Measurements from ENCODE around the gene TRAF3. TPM values are rescaled to one million over a fixed set of nuclear protein-coding genes. Genes with fewer than 3 reads are reported as not detected.
"Not testable (repeated sequence)": the region's sequence is repeated elsewhere in the genome, so short reads cannot be mapped to it uniquely, and the experiment has no call there.

TRAF3 gene
- total RNA-seq, 1 donor from 2014 or later, result 28.5 TPM

DNA sequence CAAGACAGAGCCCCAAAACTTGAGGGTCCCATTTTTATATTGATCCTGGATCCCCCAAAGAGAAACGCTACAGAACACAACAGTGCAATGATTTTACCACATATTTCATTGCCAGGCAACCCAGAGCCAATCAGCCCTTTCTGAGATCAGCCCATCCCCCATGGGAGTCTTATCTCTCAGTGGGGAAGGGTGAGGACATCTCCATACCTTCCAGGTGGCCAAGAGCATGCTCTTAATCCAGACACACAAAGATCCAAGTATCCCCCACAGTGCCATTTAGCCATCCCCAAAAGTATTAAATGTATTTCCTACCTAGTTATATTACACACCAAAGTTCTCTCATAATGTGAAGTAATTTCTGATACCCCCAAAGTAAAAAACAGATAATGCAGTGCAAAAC, 82.7 kb downstream of the TRAF3 start:
- no peak for DNase-seq (ENCODE audit: extremely low read depth, low read depth, low spot score)

DNA sequence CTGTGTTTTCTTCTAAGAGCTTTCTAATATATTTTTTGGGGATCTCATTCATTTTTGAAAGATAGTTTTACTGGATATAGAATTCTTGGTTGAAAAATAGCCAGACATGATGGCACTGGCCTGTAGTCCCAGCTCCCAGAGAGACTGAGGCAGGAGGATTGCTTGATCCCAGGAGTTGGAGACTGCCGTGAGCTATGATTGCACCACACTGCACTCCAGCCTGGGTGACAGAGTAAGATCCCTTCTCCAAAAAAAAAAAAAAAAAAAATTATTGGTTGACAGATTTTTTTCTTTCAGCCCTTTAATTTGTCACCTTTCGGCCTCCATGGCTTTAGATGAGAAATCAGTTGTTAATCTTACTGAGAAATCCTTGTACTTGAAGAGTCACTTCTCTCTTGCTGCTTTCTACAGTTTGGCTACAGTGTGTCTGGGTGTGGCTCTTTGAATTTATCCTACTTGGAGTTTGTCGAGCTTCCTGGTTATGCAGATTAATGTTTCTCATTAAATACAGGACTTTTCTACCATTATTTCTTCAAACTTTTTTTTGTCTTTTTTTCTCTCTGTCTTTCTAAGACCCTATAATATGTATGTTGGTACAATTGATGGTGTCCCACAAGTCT, 85.0 kb downstream of the TRAF3 start:
- DNase-seq (ENCODE audit: extremely low read depth, low read depth, low spot score), result no peak

- DNase-seq (ENCODE audit: extremely low read depth, low read depth, low spot score), result no peak
Measured at GRCh38 chr14:102863381-102863780, 86.1 kb downstream of the TRAF3 start.

GRCh38 chr14:102865916-102866315, 88.7 kb downstream of the TRAF3 start:
- DNase-seq (ENCODE audit: extremely low read depth, low read depth, low spot score), result not testable (repeated sequence)

GRCh38 chr14:102866982-102867761, 89.9 kb downstream of the TRAF3 start:
- DNase-seq (ENCODE audit: extremely low read depth, low read depth, low spot score), result no peak

DNA sequence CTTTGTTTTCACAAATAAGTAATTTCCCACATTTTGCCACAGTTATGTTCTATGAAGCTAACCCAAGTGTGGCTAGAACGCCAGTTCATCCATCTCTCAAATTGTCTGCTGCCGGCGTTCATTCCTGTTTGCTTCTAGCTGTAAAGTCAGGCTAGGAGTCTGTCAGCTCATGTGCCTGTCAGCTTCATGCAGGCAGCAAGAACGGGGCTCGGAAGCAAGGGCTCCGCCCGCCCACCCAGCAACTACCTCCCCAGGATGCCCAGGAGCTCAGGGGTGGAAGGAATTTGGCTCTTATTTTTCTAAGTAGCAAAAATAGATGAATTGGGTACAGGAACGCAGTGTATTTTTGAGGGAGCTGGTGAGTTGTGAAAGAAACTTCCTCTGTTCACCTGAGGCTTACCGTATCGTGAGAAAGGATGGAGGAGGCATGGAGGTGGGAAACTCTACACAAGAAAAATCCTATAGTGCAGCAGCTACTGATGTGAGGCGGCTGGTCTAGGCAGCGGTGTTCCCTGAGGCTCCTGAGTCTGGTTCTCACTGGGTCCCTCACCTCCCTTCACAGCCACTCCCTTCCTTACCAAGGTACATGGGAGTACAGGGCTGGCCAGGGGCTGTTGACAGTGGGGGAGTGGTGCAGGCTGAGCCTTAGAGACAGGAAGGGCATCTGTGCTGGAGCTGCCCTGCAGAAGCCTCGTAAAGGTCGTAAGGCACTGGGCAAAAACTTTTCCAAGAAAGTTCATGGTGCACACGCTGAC, 90.8 kb downstream of the TRAF3 start:
- no peak for DNase-seq (ENCODE audit: extremely low read depth, low read depth, low spot score)

DNA sequence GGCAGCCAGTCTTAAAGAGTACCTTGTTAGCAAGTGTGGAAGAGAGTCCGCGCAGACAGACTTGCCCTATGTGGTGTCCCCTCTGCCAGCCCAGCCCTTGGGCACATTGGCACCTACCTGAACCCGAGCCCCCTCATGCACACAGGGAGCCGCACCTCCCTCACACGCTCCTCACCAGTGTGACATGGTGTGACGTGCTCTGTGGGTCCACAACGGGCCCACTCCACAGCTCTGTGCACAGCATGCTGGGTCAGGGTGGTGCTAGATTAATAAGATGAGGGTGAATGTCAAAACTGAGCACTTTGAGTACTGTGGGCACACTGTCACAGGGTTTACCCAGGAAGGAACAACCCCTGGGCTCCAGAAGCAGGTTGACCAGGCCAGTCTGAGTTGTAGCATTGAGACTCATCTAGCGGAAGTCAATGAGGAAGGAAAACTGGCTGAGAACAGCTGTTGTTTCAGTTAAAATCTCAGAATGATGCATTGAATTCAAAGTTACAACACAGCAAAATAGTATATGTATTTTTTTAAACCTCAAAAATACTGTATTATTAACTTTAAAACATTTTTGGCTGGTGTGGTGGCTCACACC, 91.8 kb downstream of the TRAF3 start:
- DNase-seq (ENCODE audit: extremely low read depth, low read depth, low spot score), result no peak

GRCh38 chr14:102870246-102870645, 93.0 kb downstream of the TRAF3 start:
- DNase-seq (ENCODE audit: extremely low read depth, low read depth, low spot score), result no peak

- DNase-seq (ENCODE audit: extremely low read depth, low read depth, low spot score), result no peak
Measured at GRCh38 chr14:102870994-102871831, 94.0 kb downstream of the TRAF3 start.

GRCh38 chr14:102872020-102872419, 94.8 kb downstream of the TRAF3 start:
- no peak for DNase-seq (ENCODE audit: extremely low read depth, low read depth, low spot score)

- DNase-seq (ENCODE audit: extremely low read depth, low read depth, low spot score), result no peak
Measured at GRCh38 chr14:102873131-102873530, 95.9 kb downstream of the TRAF3 start.

DNA sequence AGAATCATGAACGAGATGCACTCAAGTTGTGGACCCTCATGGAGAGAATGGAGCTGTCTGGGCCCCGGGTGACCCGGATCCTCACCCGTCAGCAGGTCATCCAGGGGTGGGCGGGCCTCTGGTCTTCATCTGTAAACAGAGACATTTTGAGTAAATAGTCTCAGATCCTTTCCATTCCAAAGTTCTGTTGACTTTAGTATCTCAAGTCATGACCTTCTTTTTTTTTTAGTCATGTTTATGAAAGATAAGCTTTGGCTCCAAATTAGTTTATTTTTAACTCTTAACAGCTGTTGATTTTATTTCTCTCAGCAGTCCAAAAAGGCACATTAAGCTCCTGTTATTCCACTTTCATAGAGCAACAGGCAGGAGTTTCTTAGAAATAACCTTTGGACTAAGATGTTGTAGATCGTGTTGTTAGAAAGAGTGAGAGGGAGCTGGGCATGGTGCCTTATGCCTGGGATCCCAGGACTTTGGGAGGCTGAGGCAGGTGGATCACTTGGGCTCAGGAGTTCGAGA, 96.4 kb downstream of the TRAF3 start:
- no peak for DNase-seq (ENCODE audit: extremely low read depth, low read depth, low spot score)

DNA sequence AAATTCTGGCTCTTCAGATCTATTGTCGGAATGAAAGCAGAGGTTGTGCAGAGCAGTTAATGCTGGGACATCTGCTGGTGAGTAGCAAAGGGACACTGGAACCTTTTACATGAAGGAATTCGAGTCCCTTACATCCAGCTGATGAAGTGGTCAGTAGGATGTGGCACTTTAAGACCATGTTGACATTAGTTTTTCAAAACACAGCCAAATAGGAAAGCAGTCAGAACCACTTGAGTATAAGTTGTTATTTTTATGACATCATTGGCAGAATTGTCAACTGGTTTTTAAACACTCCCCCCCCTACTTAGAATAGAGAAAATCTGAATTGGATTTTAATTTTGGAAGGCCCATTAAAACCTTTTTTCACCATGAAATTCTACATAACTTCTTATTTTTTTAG, 98.4 kb downstream of the TRAF3 start:
- DNase-seq (ENCODE audit: extremely low read depth, low read depth, low spot score), result no peak

DNA sequence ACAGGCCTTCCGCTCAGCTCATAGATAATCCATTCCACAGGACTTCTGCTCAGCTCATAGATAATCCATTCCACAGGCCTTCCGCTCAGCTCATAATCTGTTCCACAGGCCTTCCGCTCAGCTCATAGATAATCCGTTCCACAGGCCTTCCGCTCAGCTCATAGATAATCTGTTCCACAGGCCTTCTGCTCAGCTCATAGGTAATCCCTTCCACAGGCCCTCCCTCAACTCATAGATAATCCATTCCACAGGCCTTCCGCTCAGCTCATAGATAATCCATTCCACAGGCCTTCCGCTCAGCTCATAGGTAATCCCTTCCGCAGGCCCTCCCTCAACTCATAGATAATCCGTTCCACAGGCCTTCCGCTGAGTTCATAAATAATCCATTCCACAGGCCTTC, 100.3 kb downstream of the TRAF3 start:
- DNase-seq (ENCODE audit: extremely low read depth, low read depth, low spot score), result not testable (repeated sequence)

DNA sequence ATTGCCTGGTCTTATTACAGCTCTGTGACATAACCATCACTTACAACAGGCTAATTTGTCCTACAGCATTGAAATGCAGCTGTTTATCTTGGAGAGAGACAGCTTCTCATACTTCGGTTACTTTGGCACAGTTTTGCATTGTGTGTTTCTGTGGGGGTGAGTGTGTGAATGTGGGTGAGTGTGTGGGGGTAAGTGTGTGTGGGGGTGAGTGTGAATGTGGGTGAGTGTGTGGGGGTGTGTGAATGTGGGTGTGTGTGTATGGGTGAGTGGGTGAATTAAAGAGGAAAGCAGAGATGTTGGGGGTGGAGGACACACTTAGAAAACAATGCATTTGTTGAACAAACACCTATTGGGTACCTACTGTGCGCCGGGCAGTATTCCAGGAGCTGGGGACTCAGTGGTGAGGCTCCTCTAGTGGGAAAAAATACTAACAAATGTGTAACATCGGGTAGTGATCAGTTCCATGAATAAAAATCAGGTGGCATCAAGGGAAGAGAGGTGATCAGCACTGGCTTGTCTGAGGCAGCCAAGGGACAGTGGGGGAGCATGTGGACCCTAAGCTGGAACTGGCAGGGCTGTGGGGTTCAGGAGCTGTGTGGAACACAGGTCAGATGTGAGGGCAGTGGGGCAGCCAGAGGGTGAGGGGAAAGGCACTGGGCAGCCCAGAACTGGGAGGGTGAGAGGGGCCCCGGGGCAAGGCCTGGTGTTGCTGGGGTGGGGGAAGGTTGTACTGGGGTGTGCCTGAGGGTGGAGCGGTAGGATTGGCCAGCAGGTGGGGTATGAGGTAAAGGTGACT, 101.1 kb downstream of the TRAF3 start:
- no peak for DNase-seq (ENCODE audit: extremely low read depth, low read depth, low spot score)

GRCh38 chr14:102878970-102879460, 101.8 kb downstream of the TRAF3 start:
- DNase-seq (ENCODE audit: extremely low read depth, low read depth, low spot score), result no peak

GRCh38 chr14:102882226-102882906, 105.1 kb downstream of the TRAF3 start:
- DNase-seq (ENCODE audit: extremely low read depth, low read depth, low spot score), result no peak

DNA sequence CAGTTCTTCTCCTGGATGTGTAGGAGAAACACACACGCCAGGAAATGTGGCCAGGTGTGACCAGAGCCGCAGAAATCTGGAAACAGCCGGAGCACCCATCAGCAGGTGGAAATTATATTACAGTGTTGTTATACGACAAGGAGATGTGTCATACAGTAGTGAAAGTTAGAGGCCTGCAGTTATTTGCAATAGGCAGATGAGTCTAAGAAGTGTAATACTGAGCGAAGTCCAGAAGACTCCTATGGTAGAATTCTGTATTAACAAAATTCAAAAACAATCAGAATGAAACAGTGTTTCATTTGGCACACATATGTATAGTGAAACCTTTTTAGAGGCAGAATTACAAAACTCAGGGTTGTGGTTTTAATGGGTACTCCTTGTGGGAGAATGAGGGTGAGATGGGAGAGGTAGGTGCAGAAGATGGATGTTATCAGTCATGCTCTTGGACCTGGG, 105.9 kb downstream of the TRAF3 start:
- no peak for DNase-seq (ENCODE audit: extremely low read depth, low read depth, low spot score)

GRCh38 chr14:102883554-102883953, 106.3 kb downstream of the TRAF3 start:
- no peak for DNase-seq (ENCODE audit: extremely low read depth, low read depth, low spot score)

Measured in glomerular endothelial cell (primary cell).